SJCRH30 (cell line): ENCODE results near the gene NEU1. TPM values are rescaled to one million over a fixed set of nuclear protein-coding genes. Genes with fewer than 3 reads are reported as not detected.
"Not testable (repeated sequence)": the region's sequence is repeated elsewhere in the genome, so short reads cannot be mapped to it uniquely, and the experiment has no call there.

Experiments used
- DNase-seq, 2 experiments: peaks; one replicate each; pipeline ENCODE4 v3.0.0-alpha.2; 2015 to 2020
- H3K27ac ChIP-seq: fragments of 250-450 bp; sonication (Bioruptor Pico); 2 replicates; pipeline ENCODE4 v1.5.1; 2020; ENCODE audit warnings: mild to moderate bottlenecking, moderate library complexity
- H3K27me3 ChIP-seq: fragments of 250-450 bp; sonication (Bioruptor Pico); 2 replicates; pipeline ENCODE4 v1.5.1; 2020; ENCODE audit warnings: mild to moderate bottlenecking, moderate library complexity
- H3K36me3 ChIP-seq: fragments of 250-450 bp; sonication (Bioruptor Pico); 2 replicates; pipeline ENCODE4 v1.5.1; 2020; ENCODE audit warnings: mild to moderate bottlenecking, moderate library complexity
- H3K4me1 ChIP-seq: fragments of 250-450 bp; sonication (Bioruptor Pico); 2 replicates; pipeline ENCODE4 v1.5.1; 2020; ENCODE audit warnings: mild to moderate bottlenecking, moderate library complexity
- H3K4me3 ChIP-seq: fragments of 250-450 bp; sonication (Bioruptor Pico); 2 replicates; pipeline ENCODE4 v1.5.1; 2020; ENCODE audit warnings: mild to moderate bottlenecking, moderate library complexity
- H3K9me3 ChIP-seq: fragments of 250-450 bp; sonication (Bioruptor Pico); replicated peaks from 2 replicates; pipeline ENCODE4 v1.5.1; 2020; ENCODE audit warnings: mild to moderate bottlenecking, moderate library complexity
- total RNA-seq: library from RNA; depleted of rRNA; stranded (reverse); fragments of >200 nt; shearing (Covaris generic); gene quantifications from 2 replicates; pipeline ENCODE4 v1.2.3, GENCODE V29; 2014

The NEU1 gene
- total RNA-seq, 1 experiment from 2014 or later = 21.2 TPM

- Histone ChIP-seq H3K4me3 (peak overlapping the region; percentile 56), H3K27me3 (no peaks in the 10 kb centered on the region), H3K4me1 (no peaks in the 10 kb centered on the region), H3K27ac (no peak overlapping the region), H3K36me3 (no peaks in the 10 kb centered on the region), H3K9me3 (no peaks in the 10 kb centered on the region)
- DNase-seq = peak in 1 of 2 experiments; percentile 55
Measured at GRCh38 chr6:31829633-31830283, 32.9 kb downstream of the NEU1 start.

- Histone ChIP-seq H3K4me3 (peak within 1 kb of the TSS; percentile 60), H3K36me3 (no peaks in the 10 kb centered on the region), H3K27ac (peak within 1 kb of the TSS; percentile 67), H3K9me3 (no peaks in the 10 kb centered on the region), H3K4me1 (no peaks in the 10 kb centered on the region), H3K27me3 (no peaks in the 10 kb centered on the region)
- DNase-seq = peak; percentile 98 to 99
Measured at GRCh38 chr6:31827286-31828079, 35.1 kb downstream of the NEU1 start, which contains the start of gene HSPA1B. HSPA1B (plus strand) TSS chr6:31827738; CDS start chr6:31827951, 213 bp downstream.

GRCh38 chr6:31826793-31827285 is 35.8 kb downstream of the NEU1 start:
- Histone ChIP-seq H3K27ac (peak overlapping the region; percentile 67), H3K9me3 (no peaks in the 10 kb centered on the region), H3K4me3 (peak overlapping the region; percentile 60), H3K27me3 (no peaks in the 10 kb centered on the region), H3K36me3 (no peaks in the 10 kb centered on the region), H3K4me1 (no peaks in the 10 kb centered on the region)
- DNase-seq = peak in 1 of 2 experiments; percentile 68

GRCh38 chr6:31825553-31825952 is 37.1 kb downstream of the NEU1 start:
- Histone ChIP-seq H3K4me1 (0 out of 2 replicates have a peak, but pooled peaks cover 4% of the 10 kb centered on the region), H3K9me3 (no peaks in the 10 kb centered on the region), H3K4me3 (no peak overlapping the region), H3K27ac (no peak overlapping the region), H3K27me3 (no peaks in the 10 kb centered on the region), H3K36me3 (no peaks in the 10 kb centered on the region)
- DNase-seq = no peak

GRCh38 chr6:31823592-31824196 is 38.9 kb downstream of the NEU1 start:
- not testable (repeated sequence) for H3K4me1 ChIP-seq, DNase-seq, H3K36me3 ChIP-seq, H3K9me3 ChIP-seq, H3K27ac ChIP-seq, H3K27me3 ChIP-seq, H3K4me3 ChIP-seq

GRCh38 chr6:31822036-31822821 is 40.4 kb downstream of the NEU1 start:
- peak; percentile 41 to 69 for DNase-seq
- Histone ChIP-seq H3K4me1 (0 out of 2 replicates have a peak, but pooled peaks cover 4% of the 10 kb centered on the region), H3K36me3 (no peaks in the 10 kb centered on the region), H3K27me3 (no peaks in the 10 kb centered on the region), H3K4me3 (peak overlapping the region; percentile 68), H3K27ac (peak overlapping the region; percentile 54; the same call in 1 of the 2 replicates), H3K9me3 (no peaks in the 10 kb centered on the region)

- Histone ChIP-seq H3K27me3 (no peaks in the 10 kb centered on the region), H3K4me3 (peak overlapping the region; percentile 68), H3K36me3 (no peaks in the 10 kb centered on the region), H3K9me3 (no peaks in the 10 kb centered on the region), H3K4me1 (0 out of 2 replicates have a peak, but pooled peaks cover 4% of the 10 kb centered on the region), H3K27ac (peak overlapping the region; percentile 53; the same call in 1 of the 2 replicates)
- DNase-seq = peak; percentile 63 to 76
Measured at GRCh38 chr6:31821301-31822035, 41.2 kb downstream of the NEU1 start.

- H3K4me1 ChIP-seq, H3K36me3 ChIP-seq, H3K27me3 ChIP-seq, H3K4me3 ChIP-seq, DNase-seq, H3K27ac ChIP-seq, H3K9me3 ChIP-seq: not testable (repeated sequence)
Measured at GRCh38 chr6:31820399-31820798, 42.2 kb downstream of the NEU1 start.

GRCh38 chr6:31819871-31820299 is 42.7 kb downstream of the NEU1 start:
- no peak overlapping the region for H3K4me3 ChIP-seq
- H3K27me3 ChIP-seq = no peaks in the 10 kb centered on the region
- no peaks in the 10 kb centered on the region for H3K36me3 ChIP-seq
- DNase-seq = no peak
- 0 out of 2 replicates have a peak, but pooled peaks cover 4% of the 10 kb centered on the region for H3K4me1 ChIP-seq
- H3K27ac ChIP-seq = no peak overlapping the region
- H3K9me3 ChIP-seq = no peaks in the 10 kb centered on the region

GRCh38 chr6:31817929-31818511 is 44.6 kb downstream of the NEU1 start:
- not testable (repeated sequence) for H3K27ac ChIP-seq, H3K4me1 ChIP-seq, H3K36me3 ChIP-seq, H3K4me3 ChIP-seq, H3K27me3 ChIP-seq, DNase-seq, H3K9me3 ChIP-seq

GRCh38 chr6:31817133-31817928 is 45.3 kb downstream of the NEU1 start:
- H3K9me3 ChIP-seq, H3K27ac ChIP-seq, H3K27me3 ChIP-seq, H3K36me3 ChIP-seq, H3K4me3 ChIP-seq, DNase-seq, H3K4me1 ChIP-seq: not testable (repeated sequence)

GRCh38 chr6:31815025-31815838 is 47.4 kb downstream of the NEU1 start, which contains the start of the genes HSPA1A and HSPA1L:
HSPA1A (plus strand) TSS chr6:31815543; CDS start chr6:31815757, 214 bp downstream.
HSPA1L (minus strand) TSS chr6:31815283; CDS start chr6:31811972, 3,311 bp downstream.
- Histone ChIP-seq H3K4me1 (no peaks in the 10 kb centered on the region), H3K27me3 (no peaks in the 10 kb centered on the region), H3K4me3 (no peak within 1 kb of the TSS), H3K27ac (no peak within 1 kb of the TSS), H3K9me3 (no peaks in the 10 kb centered on the region), H3K36me3 (no peaks in the 10 kb centered on the region)
- DNase-seq = no peak
